ENCODE data around the gene GRB2. TPM values are rescaled to one million over a fixed set of nuclear protein-coding genes. Genes with fewer than 3 reads are reported as not detected.
"Not testable (repeated sequence)": the region's sequence is repeated elsewhere in the genome, so short reads cannot be mapped to it uniquely, and the experiment has no call there.

The GRB2 gene
- total RNA-seq, 2 donors from 2014 or later, result 85.5 to 86.6 TPM

GRCh38 chr17:75371339-75371738 is 34.1 kb downstream of the GRB2 start:
- Mint-ChIP-seq H3K4me3 (no peak overlapping the region), H3K4me1 (peaks cover 27% of the 10 kb centered on the region), H3K27ac (no peak overlapping the region), H3K9me3 (no peaks in the 10 kb centered on the region), H3K36me3 (ENCODE audit: low read depth) (peaks cover 14% of the 10 kb centered on the region), H3K27me3 (ENCODE audit: insufficient read depth) (no peaks in the 10 kb centered on the region)
- Histone ChIP-seq H3K4me1 (ENCODE audit: control insufficient read depth, insufficient read depth, low read length) (no peaks in the 10 kb centered on the region), H3K4me3 (ENCODE audit: low read length) (no peak overlapping the region), H3K9ac (ENCODE audit: extremely low read depth, low read length, poor library complexity, severe bottlenecking) (no peak overlapping the region), H3K27me3 (ENCODE audit: control insufficient read depth, insufficient read depth, low read length, poor library complexity, severe bottlenecking) (no peaks in the 10 kb centered on the region), H3K36me3 (ENCODE audit: control insufficient read depth, insufficient read depth, low read length) (peaks cover 19% of the 10 kb centered on the region), H3K9me3 (ENCODE audit: control insufficient read depth, low read length) (no peaks in the 10 kb centered on the region), H3K27ac (ENCODE audit: low read depth, low read length) (no peak overlapping the region)
- no peak for DNase-seq
- WGBS, 2 experiments (ENCODE audit: insufficient coverage in 1 of 2, insufficient read length in 1 of 2), result 89 to 90% methylated on average over 4 to 6 of the region's 6 CpGs
- no peak for TF ChIP-seq CTCF (conservative IDR thresholded peaks at IDR 0.05)

- 73 to 78% methylated on average over 5 to 7 of the region's 8 CpGs for WGBS, 2 experiments (ENCODE audit: insufficient coverage in 1 of 2, insufficient read length in 1 of 2)
- Mint-ChIP-seq H3K27ac (no peak overlapping the region), H3K27me3 (ENCODE audit: insufficient read depth) (no peaks in the 10 kb centered on the region), H3K4me3 (no peak overlapping the region), H3K4me1 (peaks cover 36% of the 10 kb centered on the region), H3K9me3 (no peaks in the 10 kb centered on the region), H3K36me3 (ENCODE audit: low read depth) (peaks cover 10% of the 10 kb centered on the region)
- Histone ChIP-seq H3K9me3 (ENCODE audit: control insufficient read depth, low read length) (no peaks in the 10 kb centered on the region), H3K27me3 (ENCODE audit: control insufficient read depth, insufficient read depth, low read length, poor library complexity, severe bottlenecking) (no peaks in the 10 kb centered on the region), H3K36me3 (ENCODE audit: control insufficient read depth, insufficient read depth, low read length) (peaks cover 17% of the 10 kb centered on the region), H3K4me3 (ENCODE audit: low read length) (no peak overlapping the region), H3K27ac (ENCODE audit: low read depth, low read length) (no peak overlapping the region), H3K4me1 (ENCODE audit: control insufficient read depth, insufficient read depth, low read length) (peaks cover 5% of the 10 kb centered on the region), H3K9ac (ENCODE audit: extremely low read depth, low read length, poor library complexity, severe bottlenecking) (no peak overlapping the region)
- peak; percentile 37 for DNase-seq
- TF ChIP-seq CTCF (conservative IDR thresholded peaks at IDR 0.05), result no peak
These were observed 35.1 kb downstream of the GRB2 start for GRCh38 chr17:75370286-75370915.

GRCh38 chr17:75367838-75368789 is 37.4 kb downstream of the GRB2 start:
- not testable (repeated sequence) for H3K27ac ChIP-seq (ENCODE audit: low read depth, low read length); H3K36me3 Mint-ChIP-seq (ENCODE audit: low read depth); H3K4me1 ChIP-seq (ENCODE audit: control insufficient read depth, insufficient read depth, low read length); H3K4me3 ChIP-seq (ENCODE audit: low read length); H3K27me3 ChIP-seq (ENCODE audit: control insufficient read depth, insufficient read depth, low read length, poor library complexity, severe bottlenecking); H3K4me3 Mint-ChIP-seq; H3K27me3 Mint-ChIP-seq (ENCODE audit: insufficient read depth); H3K36me3 ChIP-seq (ENCODE audit: control insufficient read depth, insufficient read depth, low read length); H3K9me3 ChIP-seq (ENCODE audit: control insufficient read depth, low read length); H3K9ac ChIP-seq (ENCODE audit: extremely low read depth, low read length, poor library complexity, severe bottlenecking); H3K9me3 Mint-ChIP-seq
- Mint-ChIP-seq H3K4me1 (peaks cover 50% of the 10 kb centered on the region), H3K27ac (peak overlapping the region; percentile 74)
- 74 to 78% methylated on average over 17 to 25 of the region's 25 CpGs for WGBS, 2 experiments (ENCODE audit: insufficient coverage in 1 of 2, insufficient read length in 1 of 2)
- DNase-seq, result peak; percentile 95

Data from endodermal cell (in vitro differentiated cells).